ENCODE results near the gene RFX2.
"Not testable (repeated sequence)": the region's sequence is repeated elsewhere in the genome, so short reads cannot be mapped to it uniquely, and the experiment has no call there.

The RFX2 gene

GRCh38 chr19:5966941-5967340 is 143.4 kb downstream of the RFX2 start:
- no peak for DNase-seq

DNA sequence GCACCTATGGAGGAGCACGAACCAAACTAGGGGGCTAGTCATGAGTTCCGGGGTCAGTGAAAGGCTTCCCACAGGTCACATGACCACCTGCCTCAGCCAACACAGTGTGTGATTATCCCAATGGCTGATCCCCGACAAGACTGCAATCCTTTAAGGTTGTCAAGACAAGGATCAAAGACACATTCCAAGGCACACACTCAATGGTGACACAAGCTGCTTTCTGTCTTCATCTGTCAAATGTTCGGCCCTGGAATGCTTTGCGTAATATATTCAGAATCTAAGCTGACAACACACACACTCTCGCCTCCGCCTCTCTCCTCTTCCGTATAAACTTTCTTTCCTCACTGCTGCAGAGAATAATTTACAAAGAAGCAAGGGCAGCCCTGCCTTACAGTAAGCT is 144.1 kb downstream of the RFX2 start:
- no peak for DNase-seq

GRCh38 chr19:5964816-5965565 is 145.3 kb downstream of the RFX2 start:
- DNase-seq = no peak

GRCh38 chr19:5963855-5964254 is 146.4 kb downstream of the RFX2 start:
- DNase-seq = no peak

- not testable (repeated sequence) for DNase-seq
Observed at GRCh38 chr19:5963259-5963658, 147.0 kb downstream of the RFX2 start.

GRCh38 chr19:5961969-5962945 is 148.0 kb downstream of the RFX2 start:
- no peak for DNase-seq

GRCh38 chr19:5961641-5961968 is 148.7 kb downstream of the RFX2 start:
- not testable (repeated sequence) for DNase-seq

DNA sequence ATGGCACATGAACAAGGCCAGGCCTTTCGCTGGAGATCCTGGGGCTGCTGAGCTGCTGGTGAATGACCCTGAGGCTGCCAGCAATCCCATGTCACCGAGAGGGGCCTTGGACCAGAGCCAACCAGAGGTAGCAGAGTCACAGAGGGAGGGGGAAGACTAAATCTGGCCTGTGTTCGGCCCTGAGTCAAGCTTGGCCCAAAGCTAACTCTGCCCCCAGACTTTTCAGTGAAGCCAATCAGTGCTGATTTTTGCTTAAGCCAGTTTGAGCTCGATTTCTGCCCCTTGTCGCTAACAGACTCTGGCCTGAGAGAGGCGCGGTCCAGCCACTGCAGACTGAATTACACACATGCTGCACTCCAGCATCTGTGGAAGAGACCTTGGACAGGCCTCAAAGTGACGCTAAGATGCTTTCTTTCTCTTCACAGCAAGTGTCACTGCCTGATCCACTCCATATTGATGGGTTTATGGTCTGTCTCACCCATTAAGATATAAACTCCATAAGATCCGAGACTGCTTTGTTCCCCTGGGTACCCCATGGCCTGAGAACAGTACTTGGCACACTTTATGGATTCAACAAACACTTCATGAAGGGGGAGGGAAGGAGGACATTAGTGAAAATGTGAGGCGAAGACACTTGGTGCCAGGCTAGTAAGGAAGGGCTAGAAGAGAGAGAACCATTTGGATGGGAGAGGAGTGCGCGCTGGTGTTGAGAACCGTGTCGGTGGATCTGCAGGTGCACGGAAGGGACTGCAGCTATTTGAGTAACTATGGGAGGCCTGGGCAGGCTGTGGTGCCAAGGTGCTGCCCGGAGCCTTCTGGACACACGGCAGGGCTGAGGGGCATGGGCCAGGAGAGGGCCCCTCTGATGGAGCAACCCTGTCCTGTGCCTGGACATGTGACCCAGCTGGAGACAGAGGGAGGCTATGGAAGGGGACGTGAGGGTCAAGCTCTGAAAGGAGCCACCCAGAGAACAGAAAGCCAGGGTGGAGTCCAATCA is 150.0 kb downstream of the RFX2 start:
- no peak for DNase-seq

DNA sequence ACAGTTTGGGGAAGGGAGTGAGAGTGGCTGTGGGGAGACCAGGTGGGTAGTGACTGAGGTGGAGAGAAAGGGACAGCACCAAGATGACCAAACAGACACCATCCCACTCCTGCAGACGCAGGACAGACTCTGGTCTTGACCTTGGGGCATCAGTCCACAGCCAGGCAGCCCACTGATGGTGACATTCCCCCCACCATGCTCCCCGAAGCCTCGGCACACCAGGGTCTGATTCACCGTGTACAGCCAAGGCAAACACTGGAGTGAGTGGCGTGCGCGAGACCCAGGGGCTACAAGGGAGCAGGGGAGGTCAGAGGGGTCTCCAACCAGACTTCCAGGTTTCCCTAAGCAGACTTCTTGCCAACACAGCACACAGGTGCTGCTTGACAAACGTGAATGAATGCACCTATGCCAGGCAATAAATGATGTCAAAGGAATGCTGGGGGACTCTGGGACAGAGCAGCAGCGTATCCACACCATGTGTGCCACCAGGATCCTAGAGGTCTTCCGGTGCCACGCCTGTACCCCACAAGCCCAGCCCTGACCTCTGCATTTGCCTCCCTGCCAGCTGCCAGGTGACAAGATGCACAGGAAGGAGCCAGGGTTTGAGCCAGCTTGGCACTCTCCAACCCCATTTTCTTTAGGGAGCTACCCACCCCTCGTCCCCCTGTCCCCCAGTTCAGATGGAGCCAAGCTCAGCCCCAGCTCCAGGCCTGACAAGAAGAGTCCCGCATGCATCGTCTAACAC is 150.9 kb downstream of the RFX2 start:
- no peak for DNase-seq

DNA sequence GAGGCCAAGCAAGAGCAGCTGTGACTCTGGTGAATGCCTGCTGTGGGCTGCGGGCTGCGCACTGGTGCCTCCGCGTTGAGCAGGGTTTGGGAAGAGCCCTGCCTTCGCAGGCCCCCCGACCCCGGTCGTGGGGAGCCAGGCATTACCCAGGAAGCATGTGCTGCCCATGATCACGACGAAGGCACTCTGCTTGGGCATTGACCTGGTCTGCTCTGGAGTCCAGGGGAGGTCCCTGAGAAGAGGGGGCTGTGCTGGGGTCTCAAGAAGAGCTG is 151.5 kb downstream of the RFX2 start:
- no peak for DNase-seq

GRCh38 chr19:5958074-5958850 is 152.0 kb downstream of the RFX2 start:
- DNase-seq = no peak

DNA sequence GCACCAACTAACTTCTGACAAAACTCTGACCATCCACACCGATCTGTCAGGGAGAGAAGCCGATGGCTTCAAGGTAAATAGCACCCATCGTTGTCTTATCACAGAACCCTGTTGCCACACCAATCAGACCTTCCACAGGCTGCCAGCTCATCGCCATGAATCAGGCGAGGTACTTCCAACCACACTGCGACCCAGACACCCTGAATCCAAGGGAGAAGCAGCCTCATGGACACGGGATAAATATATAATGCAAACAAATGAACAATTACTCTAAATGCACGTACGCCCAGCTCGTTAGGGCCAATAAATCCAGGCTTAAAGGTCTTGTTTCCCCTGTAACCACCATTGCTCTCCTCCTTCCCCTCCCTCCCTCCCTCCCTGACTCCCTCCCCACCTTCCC is 153.1 kb downstream of the RFX2 start:
- DNase-seq = no peak

DNA sequence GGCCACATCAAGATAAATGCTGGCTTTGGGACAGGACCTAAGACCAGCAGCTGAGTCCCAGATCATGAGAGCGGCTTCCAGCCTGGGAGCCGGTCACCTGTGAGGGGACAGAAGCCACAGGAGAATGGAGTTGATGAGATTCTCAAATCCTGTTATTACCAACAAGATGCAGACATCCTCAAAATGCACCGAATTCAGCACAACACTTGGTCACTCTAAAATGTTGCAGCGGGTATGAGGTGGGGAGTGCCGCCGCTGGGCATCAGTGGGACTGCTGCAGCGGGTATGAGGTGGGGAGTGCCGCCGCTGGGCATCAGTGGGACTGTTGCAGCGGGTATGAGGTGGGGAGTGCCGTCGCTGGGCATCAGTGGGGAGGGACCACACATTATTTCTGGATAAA is 153.6 kb downstream of the RFX2 start:
- DNase-seq = no peak

DNA sequence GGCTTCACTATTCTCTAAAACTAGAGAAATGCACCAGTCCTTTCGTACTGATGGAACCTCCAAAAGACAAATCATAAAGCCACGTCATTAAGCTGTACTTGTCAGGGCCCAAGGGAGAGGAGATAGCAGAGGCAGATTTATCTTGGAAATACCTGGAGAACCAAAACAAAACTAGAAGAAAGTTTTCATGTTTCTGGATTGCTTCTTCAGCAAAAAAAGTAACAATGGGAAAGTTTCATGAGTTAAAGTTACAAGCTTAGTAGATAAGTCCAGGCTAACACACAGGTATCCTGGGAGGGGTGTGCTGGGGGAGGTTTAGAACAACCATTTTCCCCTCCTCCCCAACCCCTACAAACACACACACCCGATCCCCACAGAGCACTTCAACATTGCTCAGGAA is 154.0 kb downstream of the RFX2 start:
- no peak for DNase-seq

DNA sequence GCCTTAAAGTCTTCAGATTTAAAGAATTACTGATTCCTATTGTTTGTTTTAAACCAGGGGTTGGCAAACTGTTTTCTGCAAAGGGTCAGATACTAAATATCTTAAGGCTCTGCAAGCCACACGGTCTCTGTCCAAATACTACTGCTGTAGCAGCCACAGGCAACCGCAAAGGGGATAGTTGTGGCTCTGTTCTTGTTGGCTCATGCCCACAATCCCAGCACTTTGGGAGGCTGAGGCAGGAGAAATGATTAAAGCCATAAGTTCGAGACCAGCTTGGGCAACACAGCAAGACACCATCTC is 154.7 kb downstream of the RFX2 start:
- DNase-seq = no peak

DNA sequence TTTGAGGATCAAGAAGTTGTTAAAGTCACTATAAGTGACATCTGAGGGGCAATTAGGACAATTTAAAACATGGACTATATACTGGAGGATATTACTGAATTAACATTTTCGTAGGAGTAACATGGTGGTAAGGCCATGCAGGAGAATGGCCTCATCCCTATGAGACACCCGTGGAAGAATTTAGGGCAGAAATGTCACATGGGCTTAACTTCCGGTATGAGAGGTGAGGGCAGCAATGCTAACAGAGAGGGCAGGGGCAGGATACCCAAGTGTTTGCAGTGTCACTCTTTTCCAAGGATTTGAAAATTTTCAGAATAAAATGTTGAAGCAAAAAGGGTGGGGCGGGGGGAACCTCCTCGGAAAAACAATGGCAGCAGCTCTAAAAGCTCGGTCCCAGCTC is 156.0 kb downstream of the RFX2 start:
- DNase-seq = no peak

DNA sequence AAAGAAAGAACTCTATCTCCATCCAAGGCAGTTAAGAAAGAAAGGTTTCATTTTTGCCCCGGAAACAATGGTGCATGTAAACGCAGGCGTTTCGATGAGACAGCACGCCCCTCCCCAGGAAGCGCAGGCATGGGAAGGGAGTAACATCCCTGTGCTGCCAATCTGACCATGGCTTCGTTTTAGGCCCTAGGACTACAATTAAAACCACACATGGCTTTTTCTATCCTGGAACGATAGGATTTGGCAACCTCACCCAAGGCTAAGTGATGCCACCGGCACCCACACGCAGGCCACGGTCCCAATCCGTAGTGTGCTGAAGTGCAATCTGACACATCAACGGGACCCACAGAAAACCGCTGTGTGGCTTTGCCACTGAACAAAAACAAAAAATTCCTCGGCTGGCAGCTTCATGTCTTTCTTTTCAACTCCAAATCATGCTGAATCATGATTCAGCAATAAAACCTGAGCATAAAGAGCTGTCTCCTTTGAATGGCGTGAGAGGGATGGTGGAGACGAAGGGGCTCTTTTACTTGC is 156.6 kb downstream of the RFX2 start:
- DNase-seq = no peak

GRCh38 chr19:5953030-5953589 is 157.2 kb downstream of the RFX2 start:
- no peak for DNase-seq

GRCh38 chr19:5952193-5953029 is 157.9 kb downstream of the RFX2 start:
- no peak for DNase-seq

- no peak for DNase-seq
Observed at GRCh38 chr19:5951338-5951861, 158.9 kb downstream of the RFX2 start.
